ENCODE results near the gene GID8.

DNA sequence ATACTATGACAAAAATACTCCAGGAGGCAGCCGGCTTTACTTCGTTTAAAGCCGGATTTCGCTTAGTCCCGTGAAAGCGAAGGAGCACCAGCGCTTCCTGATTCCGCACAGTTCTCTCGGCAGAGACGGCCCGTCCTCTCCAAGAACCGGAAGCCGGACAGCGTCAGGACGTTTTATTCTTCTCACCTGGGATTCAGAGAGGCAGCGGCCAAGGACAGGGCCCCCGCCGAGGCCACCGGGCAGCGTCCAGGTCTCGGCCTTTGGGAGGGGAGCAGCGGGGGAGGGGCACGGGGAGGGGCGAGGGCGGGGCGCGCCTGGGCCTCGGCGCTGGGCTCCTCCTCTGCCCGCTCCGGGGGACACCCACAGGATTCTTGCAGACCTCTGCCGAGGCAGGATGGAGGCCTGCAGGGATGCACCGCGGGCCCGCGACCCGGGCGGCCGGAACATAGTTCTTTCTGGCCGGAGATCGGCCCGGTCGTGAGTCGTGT, 8.9 kb upstream of the GID8 start:
- TF ChIP-seq, protein P1, sequence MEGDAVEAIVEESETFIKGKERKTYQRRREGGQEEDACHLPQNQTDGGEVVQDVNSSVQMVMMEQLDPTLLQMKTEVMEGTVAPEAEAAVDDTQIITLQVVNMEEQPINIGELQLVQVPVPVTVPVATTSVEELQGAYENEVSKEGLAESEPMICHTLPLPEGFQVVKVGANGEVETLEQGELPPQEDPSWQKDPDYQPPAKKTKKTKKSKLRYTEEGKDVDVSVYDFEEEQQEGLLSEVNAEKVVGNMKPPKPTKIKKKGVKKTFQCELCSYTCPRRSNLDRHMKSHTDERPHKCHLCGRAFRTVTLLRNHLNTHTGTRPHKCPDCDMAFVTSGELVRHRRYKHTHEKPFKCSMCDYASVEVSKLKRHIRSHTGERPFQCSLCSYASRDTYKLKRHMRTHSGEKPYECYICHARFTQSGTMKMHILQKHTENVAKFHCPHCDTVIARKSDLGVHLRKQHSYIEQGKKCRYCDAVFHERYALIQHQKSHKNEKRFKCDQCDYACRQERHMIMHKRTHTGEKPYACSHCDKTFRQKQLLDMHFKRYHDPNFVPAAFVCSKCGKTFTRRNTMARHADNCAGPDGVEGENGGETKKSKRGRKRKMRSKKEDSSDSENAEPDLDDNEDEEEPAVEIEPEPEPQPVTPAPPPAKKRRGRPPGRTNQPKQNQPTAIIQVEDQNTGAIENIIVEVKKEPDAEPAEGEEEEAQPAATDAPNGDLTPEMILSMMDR (conservative IDR thresholded peaks at IDR 0.05; ENCODE audit: low read depth in 2 of 2), result no peak
- TF ChIP-seq POLR2AphosphoS5 (IDR thresholded peaks at IDR 0.05; ENCODE audit: low read depth) (peak; percentile 75), EZH2 (IDR thresholded peaks at IDR 0.05; ENCODE audit: low read depth, unreplicated experiment) (no peak), JUNB (IDR thresholded peaks at IDR 0.05; ENCODE audit: unreplicated experiment) (no peak), CREB1 (CRISPR knock-in tag; IDR thresholded peaks at IDR 0.05; ENCODE audit: low read depth) (no peak)

Measured in GM23338 (cell line).